ENCODE measurements around the gene COL1A1. TPM values are rescaled to one million over a fixed set of nuclear protein-coding genes. Genes with fewer than 3 reads are reported as not detected.

Gene COL1A1
- total RNA-seq, 1 donor from 2014 or later, result 12,796 TPM

GRCh38 chr17:50194140-50194933 is 7.1 kb downstream of the COL1A1 start:
- Histone ChIP-seq H3K4me1 (ENCODE audit: insufficient read depth, low read length) (peaks cover 80% of the 10 kb centered on the region), H3K9me3 (ENCODE audit: insufficient read depth, low read depth, low read length) (no peaks in the 10 kb centered on the region), H3K79me2 (ENCODE audit: insufficient read depth, low read length) (peaks cover 90% of the 10 kb centered on the region), H3K4me2 (ENCODE audit: low read length) (peak overlapping the region; percentile 89), H4K20me1 (ENCODE audit: insufficient read depth, low read length) (peaks cover 99% of the 10 kb centered on the region), H2AFZ (ENCODE audit: low read depth, low read length) (no peak overlapping the region), H3K36me3 (ENCODE audit: insufficient read depth, low read length) (peaks cover 85% of the 10 kb centered on the region), H3K27me3 (ENCODE audit: insufficient read depth, low read length) (no peaks in the 10 kb centered on the region), H3K9ac (ENCODE audit: low read length) (peak overlapping the region; percentile 71), H3K27ac (ENCODE audit: low read depth, low read length) (peak overlapping the region; percentile 98), H3K4me3 (ENCODE audit: insufficient read depth, low read depth, low read length) (peak overlapping the region; percentile 20)
- no peak for TF ChIP-seq CTCF (IDR thresholded peaks at IDR 0.05; ENCODE audit: insufficient read depth, low read depth, low read length)
- no peak for TF ChIP-seq EZH2 (IDR thresholded peaks at IDR 0.05; ENCODE audit: insufficient read depth, low read length)
- no peak for DNase-seq (ENCODE audit: low read depth)
- H3K36me3 Mint-ChIP-seq (ENCODE audit: low read depth, unreplicated experiment), result peaks cover 48% of the 10 kb centered on the region
- peak overlapping the region; percentile 76 for H3K4me3 Mint-ChIP-seq (ENCODE audit: unreplicated experiment)
- peak overlapping the region; percentile 97 for H3K27ac Mint-ChIP-seq (ENCODE audit: unreplicated experiment)
- FAIRE-seq, result no peak
- H3K9me3 Mint-ChIP-seq (ENCODE audit: unreplicated experiment), result peaks cover 2% of the 10 kb centered on the region
- no peaks in the 10 kb centered on the region for H3K27me3 Mint-ChIP-seq (ENCODE audit: low read depth, unreplicated experiment)
- H3K4me1 Mint-ChIP-seq (ENCODE audit: low read depth, unreplicated experiment), result peaks cover 57% of the 10 kb centered on the region

GRCh38 chr17:50192618-50193291 is 8.7 kb downstream of the COL1A1 start:
- DNase-seq (ENCODE audit: low read depth) (no peak), FAIRE-seq (no peak)
- H3K27ac Mint-ChIP-seq (ENCODE audit: unreplicated experiment), result peak overlapping the region; percentile 97
- H2AFZ ChIP-seq (ENCODE audit: low read depth, low read length), result no peak overlapping the region
- H3K9me3 ChIP-seq (ENCODE audit: insufficient read depth, low read depth, low read length), result no peaks in the 10 kb centered on the region
- peaks cover 88% of the 10 kb centered on the region for H3K36me3 ChIP-seq (ENCODE audit: insufficient read depth, low read length)
- peaks cover 60% of the 10 kb centered on the region for H3K4me1 Mint-ChIP-seq (ENCODE audit: low read depth, unreplicated experiment)
- peaks cover 82% of the 10 kb centered on the region for H3K79me2 ChIP-seq (ENCODE audit: insufficient read depth, low read length)
- H4K20me1 ChIP-seq (ENCODE audit: insufficient read depth, low read length), result peaks cover 99% of the 10 kb centered on the region
- no peaks in the 10 kb centered on the region for H3K27me3 ChIP-seq (ENCODE audit: insufficient read depth, low read length)
- H3K27ac ChIP-seq (ENCODE audit: low read depth, low read length), result peak overlapping the region; percentile 79
- H3K4me3 ChIP-seq (ENCODE audit: insufficient read depth, low read depth, low read length), result no peak overlapping the region
- H3K4me2 ChIP-seq (ENCODE audit: low read length), result peak overlapping the region; percentile 32
- peak overlapping the region; percentile 61 for H3K9ac ChIP-seq (ENCODE audit: low read length)
- H3K9me3 Mint-ChIP-seq (ENCODE audit: unreplicated experiment), result no peaks in the 10 kb centered on the region
- H3K27me3 Mint-ChIP-seq (ENCODE audit: low read depth, unreplicated experiment), result no peaks in the 10 kb centered on the region
- peaks cover 85% of the 10 kb centered on the region for H3K4me1 ChIP-seq (ENCODE audit: insufficient read depth, low read length)
- peaks cover 42% of the 10 kb centered on the region for H3K36me3 Mint-ChIP-seq (ENCODE audit: low read depth, unreplicated experiment)
- H3K4me3 Mint-ChIP-seq (ENCODE audit: unreplicated experiment), result peak overlapping the region; percentile 76
- no peak for TF ChIP-seq EZH2 (IDR thresholded peaks at IDR 0.05; ENCODE audit: insufficient read depth, low read length)
- no peak for TF ChIP-seq CTCF (IDR thresholded peaks at IDR 0.05; ENCODE audit: insufficient read depth, low read depth, low read length)
